Esophagus squamous epithelium (tissue), 5 donors: ENCODE results near the gene MGMT. TPM values are rescaled to one million over a fixed set of nuclear protein-coding genes. Genes with fewer than 3 reads are reported as not detected.

ENCODE experiments used
- DNase-seq: peaks from one replicate; lab custom pipeline; 2025; lab: John Stamatoyannopoulos, UW
- H3K27ac ChIP-seq, 4 donors: fragments of 200-600 bp; sonication (generic); one replicate each; pipeline ENCODE4 v1.5.1; 2016 to 2019; ENCODE audit warnings: mild to moderate bottlenecking in 1 of 4
- H3K27me3 ChIP-seq, 4 donors: fragments of 200-600 bp; sonication (generic); 1 replicate in 3 of 4; 2 replicates in 1 of 4; pipeline versions ENCODE4 v1.5.1 to v1.6.0; 2017 to 2021; ENCODE audit warnings: antibody characterized with exemption in 1 of 4
- H3K36me3 ChIP-seq, 3 donors: fragments of 200-600 bp; sonication (generic); one replicate each; pipeline ENCODE4 v1.5.1; 2016 to 2019
- H3K4me1 ChIP-seq, 3 donors: fragments of 200-600 bp; sonication (generic); one replicate each; pipeline ENCODE4 v1.5.1; 2017 to 2019
- H3K4me3 ChIP-seq, 4 donors: fragments of 200-600 bp; sonication (generic); 1 replicate in 3 of 4; 2 replicates in 1 of 4; pipeline ENCODE4 v1.5.1; 2016 to 2019; ENCODE audit warnings: mild to moderate bottlenecking in 2 of 4, moderate library complexity in 1 of 4
- H3K9me3 ChIP-seq, 3 donors: fragments of 200-600 bp; sonication (generic); one replicate each; pipeline ENCODE4 v1.5.1; 2016 to 2019
- CTCF ChIP-seq, 6 experiments: fragments of 450-650 bp in 4 of 6; fragments of 200-600 bp in 2 of 6; sonication (generic) in 2 of 6; IDR thresholded peaks; one replicate each; pipeline ENCODE4 v1.5.1; 2016 to 2019; ENCODE audit warnings: antibody characterized with exemption in 6 of 6, mild to moderate bottlenecking in 4 of 6, moderate library complexity in 4 of 6
- POLR2A ChIP-seq, 4 donors: fragments of 450-650 bp; IDR thresholded peaks; one replicate each; pipeline ENCODE4 v1.6.1; 2017; ENCODE audit warnings: antibody characterized with exemption in 4 of 4, mild to moderate bottlenecking in 4 of 4, moderate library complexity in 3 of 4
- WGBS, 2 donors: methylation state at CpG; one replicate each; pipeline ENCODE4 v1.1.5; 2018; 5-methylcytosine and 5-hydroxymethylcytosine counted together
- intact Hi-C: fragments of 100-400 bp; cut with DNase I; formaldehyde crosslinking; loops from one replicate; pipeline ENCODE4 v1.15.0; 2022
- total RNA-seq, 4 donors: library from RNA; depleted of rRNA; stranded (reverse); fragments of >200 nt; gene quantifications; one replicate each; pipeline ENCODE4 v1.1.0, GENCODE V29; 2016
- donor health status: DM: yes; HTN: yes; CAD: no.

Gene MGMT
- total RNA-seq, 4 donors from 2014 or later: 15.6 to 28.8 (median 18.4) TPM

GRCh38 chr10:129774082-129774735, 307.2 kb downstream of the MGMT start:
- TF ChIP-seq CTCF (IDR thresholded peaks at IDR 0.05) (no peak), POLR2A (IDR thresholded peaks at IDR 0.05) (no peak)
- Histone ChIP-seq H3K36me3 (peaks cover 0 to 12% (median 0%) of the 10 kb centered on the region in 3 donors), H3K9me3 (peaks cover 0 to 4% (median 0%) of the 10 kb centered on the region in 3 donors), H3K27ac (no peak overlapping the region), H3K4me1 (no peaks in the 10 kb centered on the region), H3K27me3 (no peaks in the 10 kb centered on the region), H3K4me3 (no peak overlapping the region)
- intact Hi-C loops: no loop called here
- no peak for DNase-seq
- 75 to 100% methylated on average over 1 to 4 of the region's 14 CpGs for WGBS, 2 donors

- H3K36me3 ChIP-seq: peaks cover 0 to 6% (median 0%) of the 10 kb centered on the region in 3 donors
- 93 to 96% methylated on average over 5 of the region's 13 CpGs for WGBS, 2 donors
- H3K4me1 ChIP-seq: no peaks in the 10 kb centered on the region
- intact Hi-C loops: no loop called here
- H3K27me3 ChIP-seq: no peaks in the 10 kb centered on the region
- H3K27ac ChIP-seq: no peak overlapping the region
- DNase-seq: no peak
- H3K4me3 ChIP-seq: no peak overlapping the region
- TF ChIP-seq POLR2A (IDR thresholded peaks at IDR 0.05) (no peak), CTCF (IDR thresholded peaks at IDR 0.05) (no peak)
- H3K9me3 ChIP-seq: peaks cover 0 to 9% (median 0%) of the 10 kb centered on the region in 3 donors
These were observed 307.8 kb downstream of the MGMT start for GRCh38 chr10:129774736-129775401.

- H3K9me3 ChIP-seq: peaks cover 0 to 9% (median 0%) of the 10 kb centered on the region in 3 donors
- H3K36me3 ChIP-seq: no peaks in the 10 kb centered on the region
- H3K4me3 ChIP-seq: no peak overlapping the region
- H3K27ac ChIP-seq: no peak overlapping the region
- intact Hi-C loops: no loop called here
- WGBS, 2 donors: 64 to 85% methylated on average over 4 to 7 of the region's 9 CpGs
- no peaks in the 10 kb centered on the region for H3K4me1 ChIP-seq
- TF ChIP-seq POLR2A (IDR thresholded peaks at IDR 0.05): no peak
- no peak for TF ChIP-seq CTCF (IDR thresholded peaks at IDR 0.05)
- DNase-seq: no peak
- H3K27me3 ChIP-seq: no peaks in the 10 kb centered on the region
These were observed 308.6 kb downstream of the MGMT start for GRCh38 chr10:129775681-129776080.

GRCh38 chr10:129777687-129778086, 310.6 kb downstream of the MGMT start:
- H3K36me3 ChIP-seq: no peaks in the 10 kb centered on the region
- intact Hi-C loops: no loop called here
- H3K4me3 ChIP-seq: no peak overlapping the region
- no peak overlapping the region for H3K27ac ChIP-seq
- H3K4me1 ChIP-seq: no peaks in the 10 kb centered on the region
- 96 to 97% methylated on average over 14 to 17 of the region's 19 CpGs for WGBS, 2 donors
- TF ChIP-seq CTCF (IDR thresholded peaks at IDR 0.05): no peak
- no peaks in the 10 kb centered on the region for H3K27me3 ChIP-seq
- DNase-seq: no peak
- peaks cover 0 to 27% (median 0%) of the 10 kb centered on the region in 3 donors for H3K9me3 ChIP-seq

GRCh38 chr10:129778571-129778970, 311.5 kb downstream of the MGMT start:
- no peak for DNase-seq

More at GRCh38 chr10:129778571-129778970, 311.5 kb downstream of the MGMT start:
- Histone ChIP-seq H3K9me3 (peaks cover 0 to 27% (median 0%) of the 10 kb centered on the region in 3 donors), H3K27ac (no peak overlapping the region), H3K27me3 (no peaks in the 10 kb centered on the region), H3K36me3 (no peaks in the 10 kb centered on the region), H3K4me1 (no peaks in the 10 kb centered on the region), H3K4me3 (no peak overlapping the region)
- TF ChIP-seq POLR2A (IDR thresholded peaks at IDR 0.05) (no peak), CTCF (IDR thresholded peaks at IDR 0.05) (no peak)
- intact Hi-C loops: no loop called here
- WGBS, 2 donors: 97 to 99% methylated on average over 11 of the region's 13 CpGs
